Suprapubic skin (tissue), 3 donors: Measurements from ENCODE around the gene COMMD7.

ENCODE experiments used
- EP300 ChIP-seq: sonication (generic); formaldehyde crosslinking; IDR thresholded peaks from one replicate; pipeline ENCODE4 v1.6.1; 2017; ENCODE audit warnings: antibody characterized with exemption
- POLR2A ChIP-seq, 2 donors: fragments of 450-650 bp; IDR thresholded peaks; one replicate each; pipeline ENCODE4 v1.6.1; 2017; ENCODE audit warnings: antibody characterized with exemption in 2 of 2, mild to moderate bottlenecking in 2 of 2, moderate library complexity in 2 of 2
- TF ChIP-seq, protein P1 (sequence below), 2 donors: fragments of 200-600 bp in 1 of 2; fragments of 450-650 bp in 1 of 2; sonication (generic) in 1 of 2; IDR thresholded peaks; one replicate each; pipeline ENCODE4 v1.5.1; 2016 to 2019; ENCODE audit warnings: antibody characterized with exemption in 2 of 2, mild to moderate bottlenecking in 1 of 2, moderate library complexity in 1 of 2

DNA sequence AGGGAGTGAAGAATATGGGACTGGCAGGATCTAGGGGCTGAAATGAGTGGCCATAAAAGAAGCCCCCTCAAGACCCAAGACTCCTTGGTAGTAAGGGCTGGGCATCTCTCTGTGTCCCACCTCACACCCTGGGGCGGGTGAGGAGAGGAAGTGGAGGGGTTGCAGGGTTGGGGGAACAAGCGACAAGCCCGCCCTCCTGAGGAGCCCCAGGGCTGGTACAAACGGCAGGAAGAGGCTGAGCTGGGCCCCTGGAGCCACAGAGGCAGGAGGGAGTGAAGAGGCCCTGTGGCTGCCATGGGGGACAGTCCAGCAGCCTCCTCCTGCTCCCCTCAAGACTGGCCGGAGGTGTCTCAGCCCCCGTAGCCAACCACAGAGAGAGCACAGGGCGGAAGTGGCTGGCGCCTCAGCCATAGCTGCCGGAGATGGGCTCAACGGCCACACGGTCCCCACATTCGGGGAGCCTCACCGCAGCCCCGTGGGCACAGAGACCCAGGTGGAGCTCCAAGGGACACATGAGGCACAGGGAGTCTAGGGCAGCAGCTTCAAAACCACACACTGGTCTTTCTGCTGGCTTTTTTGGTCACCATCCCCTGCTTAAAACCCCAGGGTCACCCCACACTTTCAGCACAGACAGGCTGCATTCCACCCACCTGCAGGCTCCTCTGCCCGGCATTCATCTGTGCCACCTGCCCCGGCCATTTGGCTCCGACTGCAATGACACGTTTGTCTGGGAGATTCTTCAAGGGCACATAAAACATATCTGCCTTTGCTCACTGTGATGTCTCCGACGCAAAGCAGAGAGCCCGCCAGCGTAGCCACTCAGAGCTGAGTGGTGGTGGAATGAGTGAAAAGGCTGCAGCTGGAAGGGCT lies 70.0 kb downstream of the COMMD7 start:
- no peak for TF ChIP-seq EP300
- TF ChIP-seq, protein P1, sequence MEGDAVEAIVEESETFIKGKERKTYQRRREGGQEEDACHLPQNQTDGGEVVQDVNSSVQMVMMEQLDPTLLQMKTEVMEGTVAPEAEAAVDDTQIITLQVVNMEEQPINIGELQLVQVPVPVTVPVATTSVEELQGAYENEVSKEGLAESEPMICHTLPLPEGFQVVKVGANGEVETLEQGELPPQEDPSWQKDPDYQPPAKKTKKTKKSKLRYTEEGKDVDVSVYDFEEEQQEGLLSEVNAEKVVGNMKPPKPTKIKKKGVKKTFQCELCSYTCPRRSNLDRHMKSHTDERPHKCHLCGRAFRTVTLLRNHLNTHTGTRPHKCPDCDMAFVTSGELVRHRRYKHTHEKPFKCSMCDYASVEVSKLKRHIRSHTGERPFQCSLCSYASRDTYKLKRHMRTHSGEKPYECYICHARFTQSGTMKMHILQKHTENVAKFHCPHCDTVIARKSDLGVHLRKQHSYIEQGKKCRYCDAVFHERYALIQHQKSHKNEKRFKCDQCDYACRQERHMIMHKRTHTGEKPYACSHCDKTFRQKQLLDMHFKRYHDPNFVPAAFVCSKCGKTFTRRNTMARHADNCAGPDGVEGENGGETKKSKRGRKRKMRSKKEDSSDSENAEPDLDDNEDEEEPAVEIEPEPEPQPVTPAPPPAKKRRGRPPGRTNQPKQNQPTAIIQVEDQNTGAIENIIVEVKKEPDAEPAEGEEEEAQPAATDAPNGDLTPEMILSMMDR (IDR thresholded peaks at IDR 0.05), result no peak
- TF ChIP-seq POLR2A (IDR thresholded peaks at IDR 0.05), result no peak
